ENCODE results near the gene IFNL3. TPM values are rescaled to one million over a fixed set of nuclear protein-coding genes. Genes with fewer than 3 reads are reported as not detected.

The IFNL3 gene
- total and polyA plus RNA-seq, 2 donors (not counting 1 experiment from before 2014, with no cell fraction given) = not detected

- no peaks in the 10 kb centered on the region for H3K79me2 ChIP-seq (ENCODE audit: control insufficient read depth, insufficient read depth, low read length)
- no peak for DNase-seq (ENCODE audit: low read depth in 2 of 2)
- H3K9ac ChIP-seq (ENCODE audit: insufficient read depth, low read length) = no peak overlapping the region
- H3K4me3 ChIP-seq (replicated peaks in 1 of 4; ENCODE audit: control extremely low read depth in 1 of 4, insufficient read depth in 1 of 4, low read depth in 3 of 4, low read length in 4 of 4) = no peak overlapping the region
- H3K4me1 ChIP-seq (ENCODE audit: control insufficient read depth, extremely low read depth, insufficient read depth, low read length) = no peaks in the 10 kb centered on the region
- H3K9me3 ChIP-seq (ENCODE audit: control insufficient read depth, insufficient read depth, low read depth, low read length) = no peaks in the 10 kb centered on the region
- TF ChIP-seq CTCF (conservative IDR thresholded peaks at IDR 0.05 in 1 of 2, IDR thresholded peaks at IDR 0.05 in 1 of 2; ENCODE audit: low read depth in 1 of 2, low read length in 2 of 2) = no peak
- no peak for TF ChIP-seq EZH2 (IDR thresholded peaks at IDR 0.05; ENCODE audit: low read length, missing control alignments)
- no peaks in the 10 kb centered on the region for H4K20me1 ChIP-seq (ENCODE audit: control insufficient read depth, extremely low read depth, insufficient read depth, low read length)
- H3K36me3 ChIP-seq (ENCODE audit: control insufficient read depth, insufficient read depth, low read length) = no peaks in the 10 kb centered on the region
- peaks cover 3% of the 10 kb centered on the region for H3K27me3 ChIP-seq (ENCODE audit: control insufficient read depth, insufficient read depth, low read length)
- no peak overlapping the region for H3K4me2 ChIP-seq (ENCODE audit: extremely low read depth, insufficient read depth, low read length)
- no peak overlapping the region for H3K27ac ChIP-seq (ENCODE audit: insufficient read depth, low read length)
- no peak overlapping the region for H2AFZ ChIP-seq (ENCODE audit: low read length)
These were observed 33.0 kb downstream of the IFNL3 start for GRCh38 chr19:39211731-39212374.

GRCh38 chr19:39209196-39209595, 35.6 kb downstream of the IFNL3 start:
- Histone ChIP-seq H3K79me2 (ENCODE audit: control insufficient read depth, insufficient read depth, low read length) (no peaks in the 10 kb centered on the region), H3K4me1 (ENCODE audit: control insufficient read depth, extremely low read depth, insufficient read depth, low read length) (no peaks in the 10 kb centered on the region), H3K36me3 (ENCODE audit: control insufficient read depth, insufficient read depth, low read length) (no peaks in the 10 kb centered on the region), H2AFZ (ENCODE audit: low read length) (no peak overlapping the region), H3K9me3 (ENCODE audit: control insufficient read depth, insufficient read depth, low read depth, low read length) (no peaks in the 10 kb centered on the region), H3K9ac (ENCODE audit: insufficient read depth, low read length) (no peak overlapping the region), H3K27ac (ENCODE audit: insufficient read depth, low read length) (no peak overlapping the region), H3K4me2 (ENCODE audit: extremely low read depth, insufficient read depth, low read length) (no peak overlapping the region), H3K27me3 (ENCODE audit: control insufficient read depth, insufficient read depth, low read length) (peaks cover 1% of the 10 kb centered on the region), H4K20me1 (ENCODE audit: control insufficient read depth, extremely low read depth, insufficient read depth, low read length) (no peaks in the 10 kb centered on the region), H3K4me3 (replicated peaks in 1 of 4; ENCODE audit: control extremely low read depth in 1 of 4, insufficient read depth in 1 of 4, low read depth in 3 of 4, low read length in 4 of 4) (no peak overlapping the region)
- TF ChIP-seq CTCF (conservative IDR thresholded peaks at IDR 0.05 in 1 of 2, IDR thresholded peaks at IDR 0.05 in 1 of 2; ENCODE audit: low read depth in 1 of 2, low read length in 2 of 2) (no peak), EZH2 (IDR thresholded peaks at IDR 0.05; ENCODE audit: low read length, missing control alignments) (no peak)
- DNase-seq (ENCODE audit: low read depth in 2 of 2) = no peak

- DNase-seq (ENCODE audit: low read depth in 2 of 2) = no peak
- TF ChIP-seq EZH2 (IDR thresholded peaks at IDR 0.05; ENCODE audit: low read length, missing control alignments) (no peak), CTCF (conservative IDR thresholded peaks at IDR 0.05 in 1 of 2, IDR thresholded peaks at IDR 0.05 in 1 of 2; ENCODE audit: low read depth in 1 of 2, low read length in 2 of 2) (no peak)
- Histone ChIP-seq H3K9ac (ENCODE audit: insufficient read depth, low read length) (no peak overlapping the region), H3K36me3 (ENCODE audit: control insufficient read depth, insufficient read depth, low read length) (no peaks in the 10 kb centered on the region), H3K4me1 (ENCODE audit: control insufficient read depth, extremely low read depth, insufficient read depth, low read length) (no peaks in the 10 kb centered on the region), H3K27ac (ENCODE audit: insufficient read depth, low read length) (no peak overlapping the region), H2AFZ (ENCODE audit: low read length) (no peak overlapping the region), H3K9me3 (ENCODE audit: control insufficient read depth, insufficient read depth, low read depth, low read length) (no peaks in the 10 kb centered on the region), H3K27me3 (ENCODE audit: control insufficient read depth, insufficient read depth, low read length) (peaks cover 8% of the 10 kb centered on the region), H4K20me1 (ENCODE audit: control insufficient read depth, extremely low read depth, insufficient read depth, low read length) (no peaks in the 10 kb centered on the region), H3K4me2 (ENCODE audit: extremely low read depth, insufficient read depth, low read length) (no peak overlapping the region), H3K79me2 (ENCODE audit: control insufficient read depth, insufficient read depth, low read length) (no peaks in the 10 kb centered on the region), H3K4me3 (replicated peaks in 1 of 4; ENCODE audit: control extremely low read depth in 1 of 4, insufficient read depth in 1 of 4, low read depth in 3 of 4, low read length in 4 of 4) (no peak overlapping the region)
These were observed 36.5 kb downstream of the IFNL3 start for GRCh38 chr19:39208175-39208795.

Measured in fibroblast of lung (primary cell).